GM04503 (cell line): ENCODE results near the gene CHCHD5.
"Not testable (repeated sequence)": the region's sequence is repeated elsewhere in the genome, so short reads cannot be mapped to it uniquely, and the experiment has no call there.

Experiments
- DNase-seq: peaks from one replicate; pipeline ENCODE4 v3.0.0-alpha.2; 2012; ENCODE audit warnings: low read depth

CHCHD5 gene

GRCh38 chr2:112584134-112584890 is at the start of gene CHCHD5:
CHCHD5 (plus strand) TSS chr2:112584609; CDS start chr2:112584648, 39 bp downstream.
- peak; percentile 80 for DNase-seq

- DNase-seq: no peak
Observed at GRCh38 chr2:112534826-112535225, 49.6 kb upstream of the CHCHD5 start.

- DNase-seq: not testable (repeated sequence)
Observed at GRCh38 chr2:112536665-112537064, 47.7 kb upstream of the CHCHD5 start.

GRCh38 chr2:112539306-112539705 is 45.1 kb upstream of the CHCHD5 start:
- DNase-seq: no peak

- no peak for DNase-seq
Observed at GRCh38 chr2:112540906-112541305, 43.5 kb upstream of the CHCHD5 start.

GRCh38 chr2:112541315-112542122 is 42.9 kb upstream of the CHCHD5 start:
- no peak for DNase-seq

GRCh38 chr2:112542123-112542983 is 42.1 kb upstream of the CHCHD5 start, which contains the start of gene POLR1B:
POLR1B (plus strand) TSS chr2:112542465; CDS start chr2:112542495, 30 bp downstream.
- peak; percentile 50 for DNase-seq

GRCh38 chr2:112542984-112543661 is 41.3 kb upstream of the CHCHD5 start:
- no peak for DNase-seq

GRCh38 chr2:112547333-112547732 is 37.1 kb upstream of the CHCHD5 start:
- DNase-seq: peak; percentile 2

GRCh38 chr2:112548980-112549379 is 35.4 kb upstream of the CHCHD5 start:
- no peak for DNase-seq

GRCh38 chr2:112566104-112566503 is 18.3 kb upstream of the CHCHD5 start:
- DNase-seq: no peak

GRCh38 chr2:112566508-112566907 is 17.9 kb upstream of the CHCHD5 start:
- not testable (repeated sequence) for DNase-seq

GRCh38 chr2:112572005-112572404 is 12.4 kb upstream of the CHCHD5 start:
- no peak for DNase-seq

GRCh38 chr2:112577756-112578155 is 6.7 kb upstream of the CHCHD5 start:
- no peak for DNase-seq

- DNase-seq: peak; percentile 70
Observed at GRCh38 chr2:112579241-112579640, 5.2 kb upstream of the CHCHD5 start.

GRCh38 chr2:112580084-112580483 is 4.3 kb upstream of the CHCHD5 start:
- no peak for DNase-seq

- DNase-seq: no peak
Observed at GRCh38 chr2:112582314-112582746, 2.1 kb upstream of the CHCHD5 start.

GRCh38 chr2:112583497-112584133 is 794 bp upstream of the CHCHD5 start:
- DNase-seq: no peak

- no peak for DNase-seq
Observed at GRCh38 chr2:112584891-112585250, 462 bp downstream of the CHCHD5 start.

GRCh38 chr2:112585400-112585799 is 991 bp downstream of the CHCHD5 start:
- DNase-seq: no peak

GRCh38 chr2:112585873-112586464 is 1.6 kb downstream of the CHCHD5 start:
- DNase-seq: no peak
